Tibial nerve (tissue), 4 donors: ENCODE results near the gene PLEKHO1. TPM values are rescaled to one million over a fixed set of nuclear protein-coding genes. Genes with fewer than 3 reads are reported as not detected.
"Not testable (repeated sequence)": the region's sequence is repeated elsewhere in the genome, so short reads cannot be mapped to it uniquely, and the experiment has no call there.

ENCODE experiments used
- DNase-seq, 2 donors: peaks; one replicate each; pipeline ENCODE4 v3.0.0-alpha.2; 2019; ENCODE audit warnings: low spot score in 2 of 2
- H3K27ac ChIP-seq, 4 donors: fragments of 200-600 bp; sonication (generic) in 3 of 4; one replicate each; pipeline ENCODE4 v1.5.1; 2017 to 2019; ENCODE audit warnings: mild to moderate bottlenecking in 1 of 4
- H3K27me3 ChIP-seq, 2 donors: fragments of 200-600 bp; sonication (generic) in 1 of 2; one replicate each; pipeline versions ENCODE4 v1.5.1 to v1.6.0; 2017 to 2019
- H3K36me3 ChIP-seq, 3 donors: fragments of 200-600 bp; sonication (generic); one replicate each; pipeline ENCODE4 v1.5.1; 2018 to 2019
- H3K4me1 ChIP-seq, 4 donors: fragments of 200-600 bp; sonication (generic) in 3 of 4; one replicate each; pipeline ENCODE4 v1.5.1; 2017 to 2019
- H3K4me3 ChIP-seq, 4 donors: fragments of 200-600 bp; sonication (generic) in 3 of 4; one replicate each; pipeline ENCODE4 v1.5.1; 2017 to 2019; ENCODE audit warnings: mild to moderate bottlenecking in 1 of 4, moderate library complexity in 1 of 4
- H3K9me3 ChIP-seq, 4 donors: fragments of 200-600 bp; sonication (generic) in 3 of 4; one replicate each; pipeline ENCODE4 v1.5.1; 2017 to 2019
- CTCF ChIP-seq, 5 experiments: fragments of 200-600 bp in 3 of 5; fragments of 450-650 bp in 2 of 5; sonication (generic) in 3 of 5; IDR thresholded peaks; one replicate each; pipeline ENCODE4 v1.5.1; 2016 to 2019; ENCODE audit warnings: antibody characterized with exemption in 5 of 5, mild to moderate bottlenecking in 3 of 5, moderate library complexity in 2 of 5
- EP300 ChIP-seq, 2 donors: sonication (generic); formaldehyde crosslinking; IDR thresholded peaks; one replicate each; pipeline ENCODE4 v1.6.1; 2017; ENCODE audit warnings: antibody characterized with exemption in 2 of 2, mild to moderate bottlenecking in 1 of 2
- POLR2A ChIP-seq, 2 donors: fragments of 450-650 bp; IDR thresholded peaks; one replicate each; pipeline ENCODE4 v1.6.1; 2017; ENCODE audit warnings: antibody characterized with exemption in 2 of 2, mild to moderate bottlenecking in 2 of 2, moderate library complexity in 2 of 2
- WGBS, 2 donors: methylation state at CpG; one replicate each; pipeline ENCODE4 v1.1.5; 2018; 5-methylcytosine and 5-hydroxymethylcytosine counted together
- total RNA-seq, 4 donors: library from RNA; depleted of rRNA; stranded (reverse); fragments of >200 nt; gene quantifications; one replicate each; pipeline ENCODE4 v1.1.0, GENCODE V29; 2016

Gene PLEKHO1
- total RNA-seq, 4 donors from 2014 or later: 37.8 to 55.2 (median 39.9) TPM

GRCh38 chr1:150127464-150127863, 22.3 kb upstream of the PLEKHO1 start:
- DNase-seq: no peak
- H3K27me3 ChIP-seq: no peaks in the 10 kb centered on the region
- no peak for TF ChIP-seq EP300 (IDR thresholded peaks at IDR 0.05)
- TF ChIP-seq CTCF (IDR thresholded peaks at IDR 0.05): no peak
- no peak for TF ChIP-seq POLR2A (IDR thresholded peaks at IDR 0.05)
- H3K4me3 ChIP-seq: no peak overlapping the region
- peaks cover 0 to 26% (median 0%) of the 10 kb centered on the region in 3 donors for H3K36me3 ChIP-seq
- H3K4me1 ChIP-seq: no peaks in the 10 kb centered on the region
- no peaks in the 10 kb centered on the region for H3K9me3 ChIP-seq
- H3K27ac ChIP-seq: no peak overlapping the region

GRCh38 chr1:150127868-150128267, 21.8 kb upstream of the PLEKHO1 start:
- no peaks in the 10 kb centered on the region for H3K9me3 ChIP-seq
- H3K36me3 ChIP-seq: peaks cover 0 to 23% (median 0%) of the 10 kb centered on the region in 3 donors
- DNase-seq: no peak
- no peak overlapping the region for H3K27ac ChIP-seq
- H3K4me3 ChIP-seq: no peak overlapping the region
- H3K4me1 ChIP-seq: no peaks in the 10 kb centered on the region
- 85 to 90% methylated on average over 7 of the region's 7 CpGs for WGBS, 2 donors
- TF ChIP-seq POLR2A (IDR thresholded peaks at IDR 0.05) (no peak), EP300 (IDR thresholded peaks at IDR 0.05) (no peak), CTCF (IDR thresholded peaks at IDR 0.05) (no peak)
- no peaks in the 10 kb centered on the region for H3K27me3 ChIP-seq

GRCh38 chr1:150132372-150132771, 17.3 kb upstream of the PLEKHO1 start:
- H3K27me3 ChIP-seq: no peaks in the 10 kb centered on the region
- 70 to 84% methylated on average over 1 of the region's 1 CpG for WGBS, 2 donors
- no peak for DNase-seq
- no peak overlapping the region for H3K27ac ChIP-seq
- H3K4me3 ChIP-seq: no peak overlapping the region
- no peaks in the 10 kb centered on the region for H3K9me3 ChIP-seq
- H3K4me1 ChIP-seq: no peaks in the 10 kb centered on the region
- no peak for TF ChIP-seq POLR2A (IDR thresholded peaks at IDR 0.05)
- TF ChIP-seq EP300 (IDR thresholded peaks at IDR 0.05): no peak
- no peak for TF ChIP-seq CTCF (IDR thresholded peaks at IDR 0.05)
- no peaks in the 10 kb centered on the region for H3K36me3 ChIP-seq

- Histone ChIP-seq H3K4me1 (no peaks in the 10 kb centered on the region), H3K4me3 (no peak overlapping the region), H3K27me3 (no peaks in the 10 kb centered on the region), H3K9me3 (no peaks in the 10 kb centered on the region), H3K36me3 (peaks cover 0 to 3% (median 0%) of the 10 kb centered on the region in 3 donors), H3K27ac (no peak overlapping the region)
- WGBS, 2 donors: 92 to 95% methylated on average over 1 of the region's 1 CpG
- no peak for DNase-seq
- TF ChIP-seq CTCF (IDR thresholded peaks at IDR 0.05) (no peak), POLR2A (IDR thresholded peaks at IDR 0.05) (no peak), EP300 (IDR thresholded peaks at IDR 0.05) (no peak)
These were observed 15.2 kb upstream of the PLEKHO1 start for GRCh38 chr1:150134537-150134936.

GRCh38 chr1:150135400-150135799, 14.3 kb upstream of the PLEKHO1 start:
- H3K27me3 ChIP-seq, H3K4me1 ChIP-seq, H3K4me3 ChIP-seq, H3K27ac ChIP-seq, H3K36me3 ChIP-seq, H3K9me3 ChIP-seq, DNase-seq: not testable (repeated sequence)
- WGBS, 2 donors: 87 to 88% methylated on average over 6 of the region's 6 CpGs

- TF ChIP-seq POLR2A (IDR thresholded peaks at IDR 0.05) (no peak), EP300 (IDR thresholded peaks at IDR 0.05) (peak in 1 of 2 donors; percentile 13)
- Histone ChIP-seq H3K4me3 (no peak overlapping the region), H3K36me3 (peaks cover 0 to 5% (median 0%) of the 10 kb centered on the region in 3 donors), H3K27me3 (no peaks in the 10 kb centered on the region), H3K27ac (peak overlapping the region in 1 of 4 donors; percentile 17), H3K9me3 (no peaks in the 10 kb centered on the region), H3K4me1 (no peaks in the 10 kb centered on the region)
- DNase-seq: no peak
- WGBS, 2 donors: 75 to 82% methylated on average over 5 of the region's 5 CpGs
These were observed 11.7 kb upstream of the PLEKHO1 start for GRCh38 chr1:150138044-150138443.
